Activated T-helper 1 cell treated with Interleukin-2 at 50 U/mL for 16 hours (primary cell): ENCODE measurements around the gene NPIPA1.
"Not testable (repeated sequence)": the region's sequence is repeated elsewhere in the genome, so short reads cannot be mapped to it uniquely, and the experiment has no call there.

Experiments used
- DNase-seq: peaks from one replicate; pipeline ENCODE4 v3.0.0-alpha.2; 2020; ENCODE audit warnings: low read depth

The NPIPA1 gene

GRCh38 chr16:14978281-14978680, 41.0 kb downstream of the NPIPA1 start:
- not testable (repeated sequence) for DNase-seq

- DNase-seq: not testable (repeated sequence)
These were observed 41.7 kb downstream of the NPIPA1 start for GRCh38 chr16:14978908-14979307.

- not testable (repeated sequence) for DNase-seq
These were observed 44.0 kb downstream of the NPIPA1 start for GRCh38 chr16:14981234-14981633.

GRCh38 chr16:14982521-14982920, 45.3 kb downstream of the NPIPA1 start:
- not testable (repeated sequence) for DNase-seq

- DNase-seq: not testable (repeated sequence)
These were observed 50.8 kb downstream of the NPIPA1 start for GRCh38 chr16:14988092-14988491.

GRCh38 chr16:14988661-14989191, 51.5 kb downstream of the NPIPA1 start:
- DNase-seq: not testable (repeated sequence)

GRCh38 chr16:14989291-14990281, 52.3 kb downstream of the NPIPA1 start:
- not testable (repeated sequence) for DNase-seq

GRCh38 chr16:14993277-14994151, 56.3 kb downstream of the NPIPA1 start:
- DNase-seq: not testable (repeated sequence)

GRCh38 chr16:14996702-14997101, 59.5 kb downstream of the NPIPA1 start:
- not testable (repeated sequence) for DNase-seq

GRCh38 chr16:14998300-14998699, 61.1 kb downstream of the NPIPA1 start:
- not testable (repeated sequence) for DNase-seq

- not testable (repeated sequence) for DNase-seq
These were observed 62.6 kb downstream of the NPIPA1 start for GRCh38 chr16:14999845-15000244.
